PFSK-1 (cell line): ENCODE measurements around the gene TIGAR.

Source experiments
- FOXP2 ChIP-seq: optimal IDR thresholded peaks from 2 replicates; pipeline ENCODE3; 2011; ENCODE audit warnings: borderline replicate concordance, control low read depth, inconsistent platforms; ENCODE audit not compliant: insufficient read depth; ENCODE audit errors: extremely low read length, extremely low read depth
- SIN3A ChIP-seq: IDR thresholded peaks from 2 replicates; pipeline ENCODE4 v1.6.1; 2012; ENCODE audit warnings: mild to moderate bottlenecking, low read length, moderate library complexity, borderline replicate concordance; ENCODE audit not compliant: insufficient read depth
- TAF1 ChIP-seq: IDR thresholded peaks from 2 replicates; pipeline ENCODE4 v1.6.1; 2012; ENCODE audit warnings: low read length, control low read depth, borderline replicate concordance; ENCODE audit not compliant: insufficient read depth
- TF ChIP-seq, protein P1 (sequence below), 2 experiments: IDR thresholded peaks; 2 replicates each; pipeline versions ENCODE4 v1.6.1 to v1.8.0; 2011 to 2012; ENCODE audit warnings: low read depth in 2 of 2, low read length in 2 of 2, control low read depth in 1 of 2, inconsistent platforms in 1 of 2, mild to moderate bottlenecking in 1 of 2, moderate library complexity in 1 of 2; ENCODE audit not compliant: insufficient read depth in 1 of 2

DNA sequence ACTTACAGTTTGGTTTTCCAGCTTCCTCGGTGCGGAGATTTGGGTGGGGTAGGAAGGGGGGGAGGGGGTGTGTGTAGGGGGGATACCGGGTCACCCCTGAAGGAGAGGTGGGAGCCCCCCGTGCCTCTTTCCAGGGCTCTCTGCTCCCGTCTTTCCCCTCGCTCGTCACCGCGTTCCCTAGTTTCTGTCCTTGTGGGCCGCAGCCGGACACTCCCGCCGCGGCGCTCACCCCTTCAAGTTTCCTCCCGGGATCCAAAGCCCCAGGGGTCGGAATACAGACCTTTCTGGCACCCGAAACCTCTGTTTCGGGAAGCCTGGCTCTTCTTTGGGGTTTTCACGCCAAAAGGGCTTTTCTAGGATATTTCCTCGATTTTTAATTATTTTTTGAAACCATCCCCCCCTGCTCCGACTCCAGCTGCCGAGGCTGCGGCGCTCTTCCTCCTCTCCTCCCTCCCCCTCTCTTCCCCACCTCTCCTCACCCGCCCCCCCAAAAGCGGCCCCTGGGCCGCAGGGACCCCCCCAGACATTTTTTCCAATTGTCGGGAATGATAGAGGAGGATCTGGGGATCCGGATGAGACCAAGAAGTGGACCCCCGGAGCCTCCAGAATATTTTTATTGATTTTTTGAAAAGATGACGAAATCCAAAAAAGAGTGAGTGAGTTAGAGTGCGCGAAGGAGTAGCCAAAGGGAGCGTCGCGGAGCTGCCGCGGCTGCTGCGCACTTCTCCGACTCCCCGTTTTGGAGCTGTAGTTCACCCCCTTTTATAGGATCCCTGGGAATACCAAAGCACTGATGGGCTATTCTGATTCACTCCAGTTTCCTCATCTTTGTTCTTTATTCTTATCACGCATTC lies 45.8 kb upstream of the TIGAR start:
- TF ChIP-seq, protein P1, sequence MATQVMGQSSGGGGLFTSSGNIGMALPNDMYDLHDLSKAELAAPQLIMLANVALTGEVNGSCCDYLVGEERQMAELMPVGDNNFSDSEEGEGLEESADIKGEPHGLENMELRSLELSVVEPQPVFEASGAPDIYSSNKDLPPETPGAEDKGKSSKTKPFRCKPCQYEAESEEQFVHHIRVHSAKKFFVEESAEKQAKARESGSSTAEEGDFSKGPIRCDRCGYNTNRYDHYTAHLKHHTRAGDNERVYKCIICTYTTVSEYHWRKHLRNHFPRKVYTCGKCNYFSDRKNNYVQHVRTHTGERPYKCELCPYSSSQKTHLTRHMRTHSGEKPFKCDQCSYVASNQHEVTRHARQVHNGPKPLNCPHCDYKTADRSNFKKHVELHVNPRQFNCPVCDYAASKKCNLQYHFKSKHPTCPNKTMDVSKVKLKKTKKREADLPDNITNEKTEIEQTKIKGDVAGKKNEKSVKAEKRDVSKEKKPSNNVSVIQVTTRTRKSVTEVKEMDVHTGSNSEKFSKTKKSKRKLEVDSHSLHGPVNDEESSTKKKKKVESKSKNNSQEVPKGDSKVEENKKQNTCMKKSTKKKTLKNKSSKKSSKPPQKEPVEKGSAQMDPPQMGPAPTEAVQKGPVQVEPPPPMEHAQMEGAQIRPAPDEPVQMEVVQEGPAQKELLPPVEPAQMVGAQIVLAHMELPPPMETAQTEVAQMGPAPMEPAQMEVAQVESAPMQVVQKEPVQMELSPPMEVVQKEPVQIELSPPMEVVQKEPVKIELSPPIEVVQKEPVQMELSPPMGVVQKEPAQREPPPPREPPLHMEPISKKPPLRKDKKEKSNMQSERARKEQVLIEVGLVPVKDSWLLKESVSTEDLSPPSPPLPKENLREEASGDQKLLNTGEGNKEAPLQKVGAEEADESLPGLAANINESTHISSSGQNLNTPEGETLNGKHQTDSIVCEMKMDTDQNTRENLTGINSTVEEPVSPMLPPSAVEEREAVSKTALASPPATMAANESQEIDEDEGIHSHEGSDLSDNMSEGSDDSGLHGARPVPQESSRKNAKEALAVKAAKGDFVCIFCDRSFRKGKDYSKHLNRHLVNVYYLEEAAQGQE (IDR thresholded peaks at IDR 0.05; ENCODE audit: insufficient read depth in 1 of 2, low read depth in 2 of 2, low read length in 2 of 2), result no peak
- TF ChIP-seq FOXP2, result no peak
- no peak; the same call in 1 of the 2 replicates for TF ChIP-seq SIN3A
- no peak for TF ChIP-seq TAF1
